Thoracic aorta (tissue), 2 donors: ENCODE results near the gene NPPB. TPM values are rescaled to one million over a fixed set of nuclear protein-coding genes. Genes with fewer than 3 reads are reported as not detected.

Experiments
- ATAC-seq: fragments of 150-250 bp; one replicate; pipeline ENCODE4 v1.8.0; 2017; ENCODE audit warnings: low read depth; ENCODE audit not compliant: insufficient number of reproducible peaks, low FRiP score
- DNase-seq: peaks from one replicate; pipeline ENCODE4 v3.0.0-alpha.2; 2020; ENCODE audit warnings: low spot score
- H3K27ac ChIP-seq, 2 donors: fragments of 200-600 bp; sonication (generic); 1 replicate in 1 of 2; 2 replicates in 1 of 2; pipeline ENCODE4 v1.5.1; 2016; ENCODE audit warnings: mild to moderate bottlenecking in 2 of 2, moderate library complexity in 2 of 2
- H3K27me3 ChIP-seq: fragments of 200-600 bp; sonication (generic); replicated peaks from 2 replicates; pipeline ENCODE4 v1.6.0; 2016; ENCODE audit warnings: mild to moderate bottlenecking; ENCODE audit not compliant: insufficient read depth
- H3K36me3 ChIP-seq: fragments of 200-600 bp; sonication (generic); one replicate; pipeline ENCODE4 v1.5.1; 2016
- H3K4me1 ChIP-seq, 2 donors: fragments of 200-600 bp; sonication (generic); 1 replicate in 1 of 2; 2 replicates in 1 of 2; pipeline versions ENCODE4 v1.5.1 to v1.6.0; 2016; ENCODE audit warnings: low read depth in 2 of 2, mild to moderate bottlenecking in 1 of 2; ENCODE audit not compliant: control insufficient read depth in 1 of 2
- H3K4me3 ChIP-seq: fragments of 200-600 bp; sonication (generic); 2 replicates; pipeline ENCODE4 v1.5.1; 2016; ENCODE audit warnings: mild to moderate bottlenecking
- H3K9me3 ChIP-seq: fragments of 200-600 bp; sonication (generic); 2 replicates; pipeline ENCODE4 v1.5.1; 2016
- total RNA-seq, 2 donors: library from RNA; depleted of rRNA; stranded (reverse); fragments of >200 nt; gene quantifications; one replicate each; pipeline versions ENCODE4 v1.1.0 to v1.2.3, GENCODE V29; 2016
- TF ChIP-seq, protein P1 (sequence below): fragments of 200-600 bp; sonication (generic); IDR thresholded peaks from one replicate; pipeline ENCODE4 v1.5.1; 2019; ENCODE audit warnings: antibody characterized with exemption

The NPPB gene
- total RNA-seq, 2 donors from 2014 or later, result not detected

DNA sequence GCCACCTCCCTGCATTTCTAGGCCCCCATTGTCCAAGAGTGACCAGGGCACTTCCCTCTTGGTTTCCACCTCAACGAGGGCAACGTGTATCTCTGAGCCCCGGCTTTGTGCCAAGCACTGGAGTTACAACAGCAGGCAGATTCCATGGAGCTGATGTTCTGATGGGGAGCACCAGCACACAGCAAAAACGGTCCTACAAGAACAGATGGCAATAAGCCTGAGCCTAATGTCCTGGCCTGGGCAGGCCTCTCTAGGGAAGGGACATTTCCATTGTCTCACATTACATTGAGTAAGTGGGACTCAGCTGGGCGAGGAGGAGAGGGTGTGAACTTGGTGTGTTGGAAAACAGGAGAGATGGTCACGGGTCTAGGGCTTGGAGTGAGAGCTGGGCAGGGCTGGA lies 27.2 kb upstream of the NPPB start:
- ATAC-seq (no peak), DNase-seq (no peak)
- peaks cover 0 to 2% of the 10 kb centered on the region in 2 donors for H3K4me1 ChIP-seq
- H3K27ac ChIP-seq, result no peak overlapping the region
- no peaks in the 10 kb centered on the region for H3K36me3 ChIP-seq
- TF ChIP-seq, protein P1, sequence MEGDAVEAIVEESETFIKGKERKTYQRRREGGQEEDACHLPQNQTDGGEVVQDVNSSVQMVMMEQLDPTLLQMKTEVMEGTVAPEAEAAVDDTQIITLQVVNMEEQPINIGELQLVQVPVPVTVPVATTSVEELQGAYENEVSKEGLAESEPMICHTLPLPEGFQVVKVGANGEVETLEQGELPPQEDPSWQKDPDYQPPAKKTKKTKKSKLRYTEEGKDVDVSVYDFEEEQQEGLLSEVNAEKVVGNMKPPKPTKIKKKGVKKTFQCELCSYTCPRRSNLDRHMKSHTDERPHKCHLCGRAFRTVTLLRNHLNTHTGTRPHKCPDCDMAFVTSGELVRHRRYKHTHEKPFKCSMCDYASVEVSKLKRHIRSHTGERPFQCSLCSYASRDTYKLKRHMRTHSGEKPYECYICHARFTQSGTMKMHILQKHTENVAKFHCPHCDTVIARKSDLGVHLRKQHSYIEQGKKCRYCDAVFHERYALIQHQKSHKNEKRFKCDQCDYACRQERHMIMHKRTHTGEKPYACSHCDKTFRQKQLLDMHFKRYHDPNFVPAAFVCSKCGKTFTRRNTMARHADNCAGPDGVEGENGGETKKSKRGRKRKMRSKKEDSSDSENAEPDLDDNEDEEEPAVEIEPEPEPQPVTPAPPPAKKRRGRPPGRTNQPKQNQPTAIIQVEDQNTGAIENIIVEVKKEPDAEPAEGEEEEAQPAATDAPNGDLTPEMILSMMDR, result no peak
- H3K4me3 ChIP-seq, result no peak overlapping the region
- H3K27me3 ChIP-seq, result no peaks in the 10 kb centered on the region
- H3K9me3 ChIP-seq, result no peaks in the 10 kb centered on the region

- no peak overlapping the region for H3K27ac ChIP-seq
- no peaks in the 10 kb centered on the region for H3K36me3 ChIP-seq
- H3K27me3 ChIP-seq, result no peaks in the 10 kb centered on the region
- no peak overlapping the region for H3K4me3 ChIP-seq
- H3K4me1 ChIP-seq, result peaks cover 0 to 15% of the 10 kb centered on the region in 2 donors
- no peak for DNase-seq
- H3K9me3 ChIP-seq, result no peaks in the 10 kb centered on the region
- TF ChIP-seq, protein P1, result no peak
- ATAC-seq, result no peak
These were observed 24.2 kb upstream of the NPPB start for GRCh38 chr1:11882814-11883538.

DNA sequence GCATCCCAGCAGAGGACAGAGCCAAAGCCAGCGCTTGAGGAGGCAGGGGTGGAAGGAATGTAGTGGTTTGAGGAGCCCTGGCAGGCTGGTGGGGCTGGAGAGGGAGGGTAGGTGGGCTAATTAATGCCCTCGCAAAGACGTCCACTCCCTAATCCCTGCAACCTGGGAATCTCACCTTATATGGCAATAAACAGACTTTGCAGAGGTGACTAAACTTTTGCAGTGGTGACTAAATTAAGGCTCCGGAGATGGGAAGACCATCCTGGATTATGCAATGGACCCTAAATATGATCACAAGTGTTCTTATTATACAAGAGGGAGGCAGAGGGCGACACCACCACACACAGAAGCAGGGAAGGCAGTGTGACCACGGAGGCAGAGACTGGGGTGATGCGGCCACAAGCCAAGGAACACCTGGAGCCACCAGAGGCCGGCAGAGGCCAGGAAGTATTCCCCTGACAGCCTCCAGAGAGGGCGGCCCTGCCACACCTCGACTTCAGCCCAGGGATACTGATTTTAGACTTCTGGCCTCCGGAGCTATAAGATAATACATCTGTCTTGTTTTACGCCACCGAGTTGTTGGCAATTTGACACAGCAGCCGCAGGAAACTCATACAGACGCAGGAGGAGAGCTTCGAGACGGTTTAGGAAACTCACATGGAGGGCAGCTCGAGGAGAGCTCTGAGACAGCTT lies 23.1 kb upstream of the NPPB start:
- no peak for ATAC-seq
- TF ChIP-seq, protein P1, result no peak
- H3K27ac ChIP-seq, result no peak overlapping the region
- no peaks in the 10 kb centered on the region for H3K36me3 ChIP-seq
- peaks cover 0 to 15% of the 10 kb centered on the region in 2 donors for H3K4me1 ChIP-seq
- H3K27me3 ChIP-seq, result no peaks in the 10 kb centered on the region
- no peak for DNase-seq
- no peak overlapping the region for H3K4me3 ChIP-seq
- H3K9me3 ChIP-seq, result no peaks in the 10 kb centered on the region

DNA sequence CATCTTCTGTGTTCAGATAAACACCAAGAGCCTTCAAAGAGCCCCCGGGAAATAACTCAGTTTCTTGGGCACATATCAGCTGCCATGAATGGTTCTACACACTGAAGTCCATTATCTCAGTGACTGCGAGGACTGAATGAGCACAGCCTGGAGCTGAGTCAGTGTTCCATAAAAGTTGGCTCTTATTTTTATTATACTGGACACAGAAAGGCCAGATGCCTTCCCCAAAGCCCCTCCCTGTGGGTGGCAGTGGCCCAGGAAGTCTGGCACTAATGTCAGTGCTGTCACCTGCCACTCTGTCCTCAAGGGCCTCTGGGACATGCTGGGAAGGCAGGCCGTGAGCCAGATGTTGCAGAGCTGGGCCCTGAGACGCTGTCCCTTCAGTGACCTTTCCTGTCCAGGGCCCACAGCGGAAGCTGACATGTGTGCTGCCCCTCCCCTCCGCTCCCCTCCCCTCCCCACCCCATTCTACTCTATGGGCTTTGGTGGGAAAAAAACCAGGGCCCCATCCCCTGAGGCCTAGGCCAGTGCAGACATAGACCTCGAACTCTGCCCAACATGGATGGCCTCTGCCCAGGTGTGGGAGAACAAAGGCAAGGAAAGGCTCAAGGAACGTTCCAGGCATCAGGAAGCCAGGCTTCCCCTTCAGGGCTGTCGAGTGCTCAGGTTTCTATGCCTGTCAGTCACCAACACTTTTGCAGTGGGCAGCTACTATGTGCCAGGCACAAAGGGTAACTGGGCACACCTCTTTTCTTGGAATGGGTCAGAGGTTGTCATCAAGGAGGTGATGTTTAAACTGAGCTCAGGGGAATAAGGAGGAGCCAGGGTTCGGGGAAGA lies 22.4 kb upstream of the NPPB start:
- Histone ChIP-seq H3K9me3 (no peaks in the 10 kb centered on the region), H3K27me3 (no peaks in the 10 kb centered on the region), H3K36me3 (no peaks in the 10 kb centered on the region), H3K4me1 (peaks cover 0 to 15% of the 10 kb centered on the region in 2 donors), H3K4me3 (no peak overlapping the region), H3K27ac (no peak overlapping the region)
- ATAC-seq (no peak), DNase-seq (no peak)
- TF ChIP-seq, protein P1, result no peak

DNA sequence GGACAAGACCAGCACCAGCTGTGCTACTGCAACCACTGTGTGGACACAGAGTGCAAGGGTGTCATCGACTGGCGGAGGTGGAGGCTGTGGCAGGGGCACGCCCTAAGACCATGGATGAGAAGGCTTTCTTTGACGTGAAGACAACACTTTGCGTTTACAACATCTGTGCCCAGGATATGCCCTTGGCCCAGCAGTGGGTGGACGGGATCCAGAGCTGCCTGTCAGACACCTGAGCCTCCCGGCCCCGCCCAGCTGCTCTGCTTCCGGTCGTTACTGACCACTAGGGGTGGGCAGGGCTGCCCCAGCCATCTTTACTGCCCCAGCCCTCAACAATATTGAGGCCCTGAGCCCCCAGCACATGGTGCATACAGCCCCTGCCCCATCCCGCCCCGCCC lies 21.4 kb upstream of the NPPB start:
- ATAC-seq (no peak), DNase-seq (no peak)
- no peaks in the 10 kb centered on the region for H3K27me3 ChIP-seq
- TF ChIP-seq, protein P1, result no peak
- H3K4me1 ChIP-seq, result peaks cover 0 to 15% of the 10 kb centered on the region in 2 donors
- H3K9me3 ChIP-seq, result no peaks in the 10 kb centered on the region
- no peak overlapping the region for H3K27ac ChIP-seq
- no peak overlapping the region for H3K4me3 ChIP-seq
- no peaks in the 10 kb centered on the region for H3K36me3 ChIP-seq
